HG03045 (cell line): ENCODE data around the gene AGGF1.
"Not testable (repeated sequence)": the region's sequence is repeated elsewhere in the genome, so short reads cannot be mapped to it uniquely, and the experiment has no call there.

Experiments
- ATAC-seq: cut with Tn5 transposase; IDR thresholded peaks from one replicate; pipeline ENCODE4 v1.9.1; 2021; ENCODE audit warnings: mild to moderate bottlenecking, moderate library complexity; ENCODE audit not compliant: unreplicated experiment

AGGF1 gene

DNA sequence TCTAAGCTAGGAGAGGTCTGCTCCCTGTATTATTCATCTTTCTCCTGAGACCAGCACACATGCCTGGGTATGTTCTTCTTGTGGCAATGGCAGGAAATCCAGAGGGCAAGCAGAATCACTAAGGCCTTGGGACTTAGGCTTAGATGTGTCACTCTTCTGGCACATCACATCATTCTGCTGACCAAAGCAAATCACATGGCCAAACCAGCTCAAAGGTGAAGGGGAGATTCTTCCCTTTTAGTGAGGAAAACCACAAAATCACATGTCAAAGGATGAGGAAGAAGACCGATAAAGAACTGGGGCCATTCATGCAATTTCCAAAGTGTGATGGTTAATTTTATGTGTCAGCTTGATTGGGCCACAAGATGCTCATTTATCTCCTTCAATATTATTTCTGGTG, 5.7 kb upstream of the AGGF1 start:
- no peak for ATAC-seq

DNA sequence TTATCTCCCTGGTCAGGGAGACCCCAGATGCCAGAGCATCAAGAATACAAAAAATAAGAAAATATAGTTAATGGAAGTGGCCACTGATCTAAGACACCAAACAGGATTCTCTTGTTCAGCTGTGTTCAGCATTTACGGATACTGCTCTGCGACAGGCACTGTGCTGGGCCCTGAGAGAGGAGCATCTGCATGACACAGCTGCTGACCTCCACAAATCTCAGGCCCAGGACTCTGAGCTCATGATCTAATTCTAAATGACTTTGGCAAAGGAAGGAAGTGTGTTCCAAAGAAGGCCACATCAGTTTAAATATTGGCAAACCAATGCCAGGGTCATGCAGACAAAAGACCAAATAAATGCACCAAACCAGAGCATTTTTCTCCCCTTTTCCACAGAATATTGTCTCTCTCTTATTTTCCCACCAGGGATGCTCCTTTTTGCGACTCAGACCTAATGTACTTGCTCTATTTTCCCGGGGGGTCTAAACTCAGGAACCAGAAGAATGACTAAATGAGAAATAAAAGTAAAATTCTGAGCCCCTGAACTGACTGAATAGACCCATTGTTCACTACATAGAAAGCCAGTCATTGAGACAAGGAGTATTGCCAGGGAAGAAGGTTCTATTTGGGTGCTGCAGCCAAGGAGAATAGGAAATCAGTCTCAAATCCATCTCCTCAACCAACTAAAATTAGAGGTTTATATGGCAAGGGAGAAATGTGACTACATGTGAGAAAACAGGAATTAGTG, 1.4 kb upstream of the AGGF1 start:
- no peak for ATAC-seq

DNA sequence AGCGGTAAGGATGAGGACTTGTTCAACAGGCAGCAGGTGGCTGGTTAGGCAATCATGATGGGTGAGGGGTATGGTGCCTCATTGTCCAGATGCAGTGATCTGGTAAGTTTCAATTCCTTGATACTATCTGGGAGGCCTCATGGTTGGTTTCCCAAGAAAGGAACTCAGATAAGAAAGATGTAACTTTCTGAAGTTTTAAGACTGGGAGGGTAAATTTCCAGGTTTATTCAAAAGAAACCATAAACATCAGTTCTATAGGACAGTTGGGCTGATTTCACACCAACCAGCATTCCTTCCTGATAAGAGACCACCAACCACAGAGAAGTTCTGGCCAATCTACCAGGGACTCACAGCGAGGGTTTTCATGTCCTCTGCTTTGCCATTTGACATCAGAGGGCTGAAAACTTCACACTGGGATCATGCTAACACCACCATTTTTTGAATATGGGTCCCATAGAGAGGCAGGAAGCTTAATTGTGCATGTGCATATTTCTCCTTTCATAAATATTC, 773 bp upstream of the AGGF1 start:
- no peak for ATAC-seq

DNA sequence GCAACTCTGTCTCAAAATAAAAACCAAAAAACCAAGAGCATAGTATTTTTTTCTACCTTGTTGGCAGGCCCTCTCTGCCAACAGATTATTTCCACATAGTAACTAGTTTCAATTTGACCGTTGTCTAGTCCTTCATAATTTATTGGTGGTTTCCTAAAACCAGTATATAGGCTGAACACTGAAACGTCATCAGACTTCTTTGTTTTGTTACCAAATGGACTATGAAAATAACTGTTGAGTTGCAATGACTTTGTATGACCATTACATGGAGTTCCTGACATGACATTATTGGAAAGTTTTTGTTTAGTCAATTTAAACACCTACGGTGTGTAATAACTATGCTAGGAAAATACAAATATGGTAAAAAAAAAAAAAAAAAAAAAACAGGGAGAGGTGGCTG, 1.7 kb downstream of the AGGF1 start:
- ATAC-seq: no peak

DNA sequence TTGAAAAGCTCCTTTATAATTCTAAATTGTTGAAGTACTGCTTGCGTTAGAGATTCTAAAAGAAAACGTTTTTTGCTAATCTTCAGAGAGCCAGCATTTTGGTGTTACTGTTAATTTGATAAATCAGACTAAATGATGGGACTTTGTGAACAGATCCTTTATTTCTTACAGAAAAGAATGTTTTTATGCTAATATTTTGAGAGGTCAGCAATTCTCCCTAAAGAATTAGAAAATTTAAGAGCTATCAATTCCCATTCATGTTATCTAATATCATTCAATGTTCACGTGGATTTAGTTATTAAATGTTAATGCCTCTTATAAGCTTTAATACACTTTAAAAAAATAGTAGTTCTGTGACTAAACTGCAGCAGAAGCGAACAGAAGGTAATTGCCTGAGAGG, 2.4 kb downstream of the AGGF1 start:
- no peak for ATAC-seq

DNA sequence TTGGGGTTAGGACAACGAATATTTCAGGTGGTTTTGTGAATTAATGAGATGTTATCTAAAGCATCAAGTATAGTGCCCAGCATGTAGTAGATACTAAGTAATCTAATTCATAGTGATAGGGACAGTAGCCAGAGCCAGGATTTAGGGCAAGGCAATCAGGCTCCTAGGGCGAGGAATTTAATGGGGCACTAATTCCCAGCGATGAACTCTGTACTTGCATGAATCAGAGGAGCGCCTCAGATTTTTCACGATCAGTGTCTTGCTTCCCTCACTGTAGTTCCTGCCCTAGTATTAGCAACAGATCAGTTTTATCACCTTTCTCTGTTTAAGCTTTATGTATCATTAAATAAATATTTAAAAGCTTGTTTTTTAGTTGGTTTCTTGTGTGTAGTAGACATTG, 3.1 kb downstream of the AGGF1 start:
- no peak for ATAC-seq

DNA sequence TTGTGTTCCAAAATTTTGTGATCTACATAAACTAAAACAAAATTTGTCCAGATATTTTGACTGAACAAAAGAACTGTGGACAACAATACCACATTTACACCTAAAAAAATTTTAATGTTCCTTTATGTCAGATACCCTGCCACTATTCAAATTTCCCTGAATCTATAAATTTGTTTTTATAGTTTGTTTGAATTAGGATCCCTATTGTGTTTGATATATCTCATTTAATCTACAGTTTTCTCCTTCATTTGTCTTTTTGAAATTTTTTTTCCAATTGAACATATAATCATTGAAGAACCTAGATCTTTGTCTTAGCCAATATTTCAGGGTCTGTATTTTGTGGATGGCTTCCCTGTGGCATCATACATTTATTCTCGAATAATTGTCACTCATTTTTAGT, 5.7 kb downstream of the AGGF1 start:
- no peak for ATAC-seq

DNA sequence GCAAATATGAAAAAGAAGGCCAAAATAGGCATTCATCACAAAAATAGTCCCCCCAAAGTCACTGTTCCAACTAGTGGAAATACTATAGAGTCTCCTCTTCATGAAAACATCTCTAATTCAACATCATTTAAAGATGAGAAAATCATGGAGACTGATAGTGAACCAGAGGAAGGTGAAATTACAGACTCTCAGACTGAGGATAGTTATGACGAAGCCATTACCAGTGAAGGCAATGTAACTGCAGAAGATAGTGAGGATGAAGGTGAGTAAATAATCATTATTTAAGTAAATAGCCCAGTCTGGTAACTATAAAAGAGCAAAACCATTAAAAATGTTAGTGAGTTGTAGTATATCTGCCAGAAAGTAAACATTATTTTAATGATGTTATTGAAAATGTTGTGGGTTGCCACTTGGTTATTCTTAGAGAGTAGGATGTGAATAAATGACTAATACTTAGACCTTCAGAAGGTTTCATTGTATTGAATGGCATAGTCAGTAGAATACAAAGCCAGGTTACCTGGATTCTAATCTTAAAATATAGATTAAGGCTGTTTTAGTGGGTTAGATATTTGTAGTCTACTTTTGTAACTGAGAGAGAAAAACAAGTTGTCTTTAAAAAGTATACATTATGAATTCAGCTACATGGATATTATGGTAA, 16.3 kb downstream of the AGGF1 start:
- no peak for ATAC-seq

DNA sequence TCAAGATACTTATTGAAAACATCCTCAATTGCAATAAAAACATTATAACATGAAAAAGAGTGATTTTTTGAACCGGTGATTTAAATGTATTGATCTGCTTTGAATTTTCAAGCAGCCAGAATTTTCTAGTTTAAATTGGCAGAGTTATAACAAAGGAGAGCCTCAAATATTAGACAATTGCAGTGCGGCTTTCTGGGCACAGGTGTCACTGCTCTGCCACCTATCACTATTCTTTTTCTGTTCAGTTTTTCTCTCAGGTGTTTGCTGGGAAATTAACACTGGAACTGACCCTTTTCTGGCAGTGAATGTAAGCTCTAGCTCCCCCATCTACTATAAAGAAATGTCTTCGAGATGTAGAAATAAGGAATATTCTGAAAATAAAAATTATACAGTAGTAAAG, 33.8 kb downstream of the AGGF1 start:
- ATAC-seq: no peak

DNA sequence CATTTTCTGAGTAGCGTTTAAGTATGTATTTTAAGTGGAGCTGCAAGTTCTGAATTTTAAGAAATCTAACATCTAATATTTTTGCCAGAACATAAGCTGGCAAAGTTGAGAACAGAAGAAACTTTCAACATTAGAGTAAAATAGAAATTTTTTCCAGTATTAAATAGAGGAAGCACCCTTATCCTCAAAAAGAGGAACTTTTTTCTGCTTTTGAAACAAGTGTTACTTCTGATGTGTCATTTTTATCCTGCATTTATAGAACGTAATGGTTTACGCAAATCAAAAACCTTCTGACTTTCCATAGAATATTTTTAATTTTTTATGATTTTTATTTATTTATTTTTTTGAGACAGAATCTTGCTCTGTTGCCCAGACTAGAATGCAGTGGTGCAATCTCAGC, 35.1 kb downstream of the AGGF1 start:
- ATAC-seq: no peak

DNA sequence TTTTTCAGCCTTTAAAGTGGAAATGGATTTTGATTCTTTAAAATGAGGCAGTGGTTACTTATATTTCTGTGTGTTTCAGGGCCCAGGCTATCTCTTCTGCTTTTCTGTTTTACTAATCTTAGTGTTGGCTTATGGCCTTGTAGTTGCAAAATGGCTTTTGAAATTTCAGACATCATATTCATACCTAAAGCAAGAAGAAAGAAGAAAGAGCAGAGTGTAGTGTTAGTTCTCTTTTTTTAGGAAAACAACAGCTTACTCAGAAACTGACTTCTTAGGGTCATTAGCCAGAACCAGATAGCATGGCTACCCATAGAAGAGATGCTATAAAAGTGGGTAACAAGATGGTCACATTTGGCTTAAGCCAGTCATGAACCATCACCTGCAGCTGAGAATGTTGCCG, 36.0 kb downstream of the AGGF1 start:
- ATAC-seq: no peak

DNA sequence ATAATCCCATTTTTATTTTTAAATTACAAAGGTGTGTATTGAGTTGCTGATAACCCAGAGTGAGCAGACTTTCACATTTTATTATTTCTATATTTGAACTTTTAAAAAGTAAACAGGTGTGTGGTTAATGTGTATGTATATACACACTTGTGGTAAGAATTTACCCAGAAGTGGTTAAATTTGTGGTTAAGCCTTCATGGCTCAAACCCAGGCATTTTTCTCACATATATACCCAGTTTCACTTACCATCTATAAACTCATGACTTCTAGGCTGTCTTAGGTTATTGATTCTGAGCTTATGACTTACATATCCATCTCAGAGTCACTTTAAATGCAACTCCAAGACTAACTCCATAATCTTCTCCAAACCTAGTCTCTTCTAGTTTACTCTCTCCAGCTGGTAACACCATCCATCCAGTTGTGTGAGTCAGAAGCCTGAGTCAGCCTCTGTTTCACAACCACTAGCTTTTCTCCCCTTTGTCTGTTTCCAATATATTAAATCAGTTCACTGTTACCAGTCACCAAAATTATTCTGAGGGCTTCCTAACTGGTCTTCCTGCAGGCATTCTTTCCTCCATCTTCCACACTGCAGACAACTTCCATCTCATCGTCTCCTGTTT, 36.7 kb downstream of the AGGF1 start:
- no peak for ATAC-seq

DNA sequence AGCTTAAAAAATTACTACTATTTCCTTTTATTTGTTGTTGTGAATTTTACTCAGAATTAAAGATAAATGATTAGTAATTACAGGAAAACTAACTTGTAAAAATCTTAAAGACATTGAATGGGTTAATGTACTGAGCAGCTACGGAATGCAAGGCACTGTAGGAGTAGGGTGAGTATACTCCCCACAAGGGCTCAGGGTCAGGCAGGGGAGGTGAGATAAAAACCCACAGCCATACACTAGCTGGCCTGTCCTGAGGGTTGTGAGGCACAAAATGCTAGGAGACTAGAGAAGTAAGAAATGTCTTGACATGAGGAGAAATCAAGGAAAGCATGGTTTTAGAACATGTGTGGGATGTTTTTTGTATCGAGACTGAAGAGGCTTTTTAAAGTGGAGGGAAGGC, 43.5 kb downstream of the AGGF1 start:
- no peak for ATAC-seq

DNA sequence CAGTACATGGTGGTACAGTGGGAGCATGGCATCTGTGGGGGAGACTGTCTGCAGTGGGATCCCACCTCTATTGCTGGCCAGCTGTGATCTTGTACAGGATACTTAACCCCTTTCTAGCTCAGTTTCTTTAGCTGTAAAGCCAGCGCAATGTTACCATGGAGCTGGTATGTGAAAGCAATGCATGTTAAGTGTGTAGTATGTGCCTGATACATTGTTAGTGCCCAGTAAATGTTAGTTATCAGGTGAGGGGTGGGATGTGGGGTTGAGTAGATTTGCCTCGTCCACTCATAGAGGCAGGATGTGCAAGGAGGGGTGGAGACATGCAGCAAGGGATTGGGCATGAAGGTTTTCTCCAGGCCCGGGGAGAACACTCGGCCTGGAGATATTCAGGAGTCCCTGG, 44.5 kb downstream of the AGGF1 start:
- ATAC-seq: no peak

DNA sequence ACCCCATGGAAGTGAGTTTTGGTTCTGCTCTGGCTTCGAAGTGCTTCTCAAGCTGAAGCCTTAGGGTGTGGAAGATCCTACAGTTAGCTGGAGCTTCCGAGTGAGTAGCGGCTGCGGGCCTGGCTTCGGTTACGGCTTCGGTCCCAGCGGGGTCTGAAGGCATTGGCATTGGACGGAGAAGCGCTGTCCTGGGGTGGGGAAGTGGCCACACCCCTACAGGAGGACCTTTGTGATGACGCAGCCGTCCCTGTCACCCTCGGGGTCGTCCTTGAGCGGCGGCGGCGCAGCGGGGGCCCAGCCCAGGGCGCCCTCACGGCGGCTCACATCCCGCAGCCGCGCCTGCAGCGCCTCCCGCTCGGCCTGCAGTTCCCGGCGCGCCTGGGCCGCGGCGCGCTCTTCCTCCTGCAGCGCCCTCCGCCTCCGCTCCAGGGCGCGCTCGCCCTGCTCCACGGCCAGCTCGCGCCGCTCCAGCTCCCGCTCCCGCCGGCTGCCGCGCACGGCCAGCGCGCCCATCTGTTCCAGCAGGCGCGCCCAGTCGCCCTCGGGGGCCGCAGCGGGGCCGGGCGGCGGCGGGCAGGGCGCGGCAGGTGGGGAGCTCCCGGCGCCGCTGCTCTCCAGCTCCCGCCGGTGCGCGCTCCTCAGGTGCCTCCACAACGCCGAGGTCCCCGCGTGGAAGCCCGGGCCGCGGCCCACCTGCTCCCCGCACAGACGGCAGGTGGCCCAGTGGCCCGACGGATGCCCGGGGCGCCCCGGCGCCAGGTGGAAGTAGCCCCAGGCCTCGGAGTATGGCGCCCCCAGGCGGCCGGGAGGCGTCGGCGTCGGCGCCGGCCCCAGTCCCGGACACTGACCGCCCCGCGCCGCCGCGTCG, 47.0 kb downstream of the AGGF1 start:
- ATAC-seq: peak; percentile 88

DNA sequence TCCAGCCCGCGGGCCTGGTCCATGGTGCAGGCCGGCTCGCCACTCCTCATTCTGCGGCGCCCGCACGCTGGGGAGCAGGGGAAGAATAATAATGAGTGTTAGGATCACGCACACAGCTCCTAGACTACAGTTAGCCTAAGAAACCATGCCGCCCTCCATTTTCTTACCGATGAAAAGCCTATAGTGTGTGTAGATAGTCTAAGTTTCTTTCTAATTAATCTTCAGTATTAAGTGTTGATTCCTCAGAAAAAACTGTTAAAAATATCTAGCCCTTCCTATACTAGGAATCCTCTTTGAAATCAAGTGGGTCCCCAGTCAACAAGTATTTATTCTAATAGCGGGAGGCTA, 47.6 kb downstream of the AGGF1 start:
- ATAC-seq: peak; percentile 6

DNA sequence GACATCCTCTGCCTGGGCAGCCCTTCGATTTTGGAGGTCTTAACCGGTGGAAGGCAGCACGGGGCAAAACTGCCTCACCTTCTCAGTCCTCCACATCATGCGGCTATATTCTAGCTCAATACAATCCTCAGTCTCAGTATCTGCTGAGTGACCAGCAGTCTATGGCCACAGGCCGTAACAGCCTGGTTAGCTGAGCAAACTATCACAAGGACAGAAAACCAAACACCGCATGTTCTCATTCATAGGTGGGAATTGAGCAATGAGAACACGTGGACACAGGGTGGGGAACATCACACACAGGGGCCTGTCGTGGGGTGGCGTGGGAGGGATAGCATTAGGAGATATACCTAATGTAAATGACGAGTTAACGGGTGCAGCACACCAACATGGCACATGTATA, 50.3 kb downstream of the AGGF1 start:
- not testable (repeated sequence) for ATAC-seq

DNA sequence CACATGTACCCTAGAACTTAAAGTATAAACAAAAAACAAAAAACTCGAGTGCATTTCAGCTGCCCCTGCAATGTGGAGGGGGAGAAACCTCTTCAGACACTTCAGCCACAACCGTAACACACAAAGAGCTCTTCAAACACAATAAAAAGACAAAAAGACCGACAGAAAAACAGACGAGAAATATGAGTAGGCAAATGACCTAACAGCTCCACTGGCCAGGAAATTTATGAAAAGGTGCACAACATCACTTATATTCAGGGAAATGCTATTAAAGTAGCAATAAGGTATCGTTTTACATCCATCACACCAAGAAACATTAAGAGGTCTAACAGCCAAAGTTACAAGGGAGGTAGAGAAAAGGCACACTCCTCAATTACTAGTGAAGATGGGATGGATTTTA, 50.7 kb downstream of the AGGF1 start:
- no peak for ATAC-seq

DNA sequence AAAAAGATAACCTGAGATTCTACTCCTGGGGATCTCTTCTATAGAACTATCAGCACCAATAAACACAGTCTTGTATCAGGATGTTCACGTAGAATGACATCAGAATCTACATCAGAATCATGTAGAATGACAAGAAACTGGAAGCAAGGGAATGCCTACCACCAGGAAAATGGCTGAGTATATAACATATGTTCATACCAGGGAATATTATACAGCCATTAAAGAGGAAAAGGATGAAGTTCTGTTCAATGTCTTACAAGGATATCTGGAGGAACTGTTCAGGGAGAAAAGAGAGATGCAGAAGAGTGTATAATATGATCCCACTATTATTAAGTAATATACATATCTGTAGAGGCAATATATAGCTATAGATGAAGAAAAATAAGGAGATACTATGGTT, 52.1 kb downstream of the AGGF1 start:
- ATAC-seq: no peak

DNA sequence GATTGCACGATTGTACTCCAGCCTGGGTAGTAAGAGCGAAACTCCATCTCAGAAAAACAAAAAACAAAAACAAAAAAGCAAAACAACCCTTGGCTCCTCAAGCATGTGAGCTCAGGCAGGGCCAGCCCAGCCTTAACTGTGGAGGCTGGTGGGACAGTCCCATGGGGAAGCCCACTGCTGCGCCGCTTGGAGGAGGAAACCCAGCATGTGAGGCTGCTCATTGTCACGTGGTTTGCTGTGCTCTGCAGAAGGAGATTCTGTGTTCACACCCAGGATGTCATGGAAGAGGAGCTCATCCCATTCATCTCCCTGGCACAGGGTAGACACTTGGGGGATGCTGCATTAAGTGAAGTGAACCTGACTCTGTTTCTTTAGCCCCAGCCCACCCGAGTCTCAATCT, 52.9 kb downstream of the AGGF1 start:
- ATAC-seq: no peak

DNA sequence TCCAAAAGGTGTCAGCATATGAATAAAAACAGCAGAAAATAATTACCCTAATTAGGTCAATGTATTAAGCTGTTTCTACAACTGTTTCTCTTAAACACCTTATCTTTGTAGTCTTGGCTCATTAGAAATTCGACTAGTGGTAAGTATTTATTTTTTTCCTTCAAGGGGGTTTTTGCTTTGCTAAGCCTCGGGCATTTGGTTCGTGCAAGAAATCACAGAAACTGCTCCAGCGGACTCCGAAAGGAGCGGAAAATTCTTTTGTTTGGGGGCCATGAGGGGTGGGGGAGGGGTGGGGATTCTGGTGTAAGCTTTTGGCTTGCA, 56.1 kb downstream of the AGGF1 start:
- ATAC-seq: no peak
